Activated CD4-positive, CD25-positive, alpha-beta regulatory T cell treated with anti-CD3 and anti-CD28 coated beads, Interleukin-2, amount 50 U/mL, for 24 hours (primary cell): ENCODE data around the gene SMIM44.
"Not testable (repeated sequence)": the region's sequence is repeated elsewhere in the genome, so short reads cannot be mapped to it uniquely, and the experiment has no call there.

ENCODE experiments used
- ATAC-seq, 2 donors: fragments of 150-1000 bp; cut with Tn5 transposase; one replicate each; pipeline ENCODE4 v1.10.0; 2021; ENCODE audit warnings: mild to moderate bottlenecking in 1 of 2, moderate library complexity in 1 of 2

SMIM44 gene

GRCh38 chr19:3483226-3483628 is at the start of gene SMIM44:
Gene SMIM44 (minus strand): TSS chr19:3483441. CDS start chr19:3483403, 38 bp downstream.
- ATAC-seq = no peak

GRCh38 chr19:3533033-3533432 is 49.8 kb upstream of the SMIM44 start:
- no peak for ATAC-seq

GRCh38 chr19:3532154-3532786 is 49.0 kb upstream of the SMIM44 start:
- no peak for ATAC-seq

- ATAC-seq = no peak
These were observed 48.5 kb upstream of the SMIM44 start for GRCh38 chr19:3531716-3532115.

- no peak for ATAC-seq
These were observed 47.1 kb upstream of the SMIM44 start for GRCh38 chr19:3530389-3530788.

- ATAC-seq = not testable (repeated sequence)
These were observed 46.1 kb upstream of the SMIM44 start for GRCh38 chr19:3529299-3529698.

- no peak for ATAC-seq
These were observed 45.4 kb upstream of the SMIM44 start for GRCh38 chr19:3528539-3529211.

GRCh38 chr19:3528080-3528479 is 44.8 kb upstream of the SMIM44 start:
- no peak for ATAC-seq

- no peak for ATAC-seq
These were observed 44.1 kb upstream of the SMIM44 start for GRCh38 chr19:3527238-3527910.

- no peak for ATAC-seq
These were observed 43.4 kb upstream of the SMIM44 start for GRCh38 chr19:3526507-3527237.

GRCh38 chr19:3524904-3525451 is 41.7 kb upstream of the SMIM44 start:
- no peak for ATAC-seq

- ATAC-seq = no peak
These were observed 41.0 kb upstream of the SMIM44 start for GRCh38 chr19:3524078-3524842.

- ATAC-seq = no peak
These were observed 40.3 kb upstream of the SMIM44 start for GRCh38 chr19:3523361-3524077.

- no peak for ATAC-seq
These were observed 39.5 kb upstream of the SMIM44 start for GRCh38 chr19:3522421-3523360.

GRCh38 chr19:3521104-3521445 is 37.8 kb upstream of the SMIM44 start:
- ATAC-seq = no peak

- ATAC-seq = no peak
These were observed 37.2 kb upstream of the SMIM44 start for GRCh38 chr19:3520166-3521103.

GRCh38 chr19:3519126-3519525 is 35.9 kb upstream of the SMIM44 start:
- ATAC-seq = no peak

GRCh38 chr19:3518659-3519058 is 35.4 kb upstream of the SMIM44 start:
- no peak for ATAC-seq

- no peak for ATAC-seq
These were observed 35.0 kb upstream of the SMIM44 start for GRCh38 chr19:3518255-3518654.
